HepG2 (cell line): Measurements from ENCODE around the gene PRM2. TPM values are rescaled to one million over a fixed set of nuclear protein-coding genes. Genes with fewer than 3 reads are reported as not detected.

Experiments
- ATAC-seq: fragments of 200-7000 bp; cut with Tn5 transposase; 3 replicates; pipeline ENCODE4 v1.9.1; 2020; ENCODE audit warnings: mild to moderate bottlenecking, moderate library complexity
- BruUV-seq: library from RNA; stranded (reverse); fragments of 400-500 nt; replicated peaks from 2 replicates; lab custom pipeline; 2021; lab: Mats Ljungman, UMichigan
- CTCF ChIA-PET: fragments of 300-600 bp; formaldehyde crosslinking; extraction: SDS; loops from one replicate; lab custom pipeline; 2021; ENCODE audit warnings: low total read pairs, inconsistent platforms, low intra/inter-chr PET ratio; lab: Yijun Ruan, JAX
- POLR2A ChIA-PET: fragments of 350-600 bp; sonication (Branson Sonifier 250); formaldehyde crosslinking; loops from one replicate; lab custom pipeline; 2020; ENCODE audit warnings: antibody characterized with exemption, inconsistent platforms; lab: Yijun Ruan, JAX
- DNase-seq: peaks from one replicate; pipeline ENCODE4 v3.0.0-alpha.2; 2015; ENCODE audit warnings: low spot score
- FAIRE-seq: peaks from 3 replicates; lab custom pipeline; 2011; peaks lifted over from hg19 to GRCh38; lab: Jason Lieb, UNC
- H2AFZ ChIP-seq: one replicate; pipeline ENCODE4 v1.6.1; 2011; ENCODE audit warnings: low read length, inconsistent platforms
- H3K27ac ChIP-seq: fragments of 300-600 bp; 3 replicates; pipeline ENCODE4 v1.8.0; 2011; ENCODE audit warnings: mixed run types, mild to moderate bottlenecking, mixed read lengths, low read length, inconsistent platforms; ENCODE audit not compliant: insufficient read depth; ENCODE audit errors: extremely low read length
- H3K27me3 ChIP-seq, 2 experiments: fragments of 200-600 bp in 1 of 2; 2 replicates in 1 of 2; 3 replicates in 1 of 2; pipeline versions ENCODE4 v1.6.0 to v1.8.0; 2011; ENCODE audit warnings: low read length in 2 of 2, mild to moderate bottlenecking in 2 of 2, moderate library complexity in 2 of 2, inconsistent platforms in 1 of 2; ENCODE audit not compliant: insufficient read depth in 2 of 2, control insufficient read depth in 1 of 2
- H3K36me3 ChIP-seq, 2 experiments: fragments of 200-600 bp in 1 of 2; replicated peaks in 1 of 2; 2 replicates in 1 of 2; 3 replicates in 1 of 2; pipeline versions ENCODE4 v1.5.1 to v1.8.0; 2011; ENCODE audit warnings: low read length in 2 of 2, inconsistent platforms in 1 of 2; ENCODE audit not compliant: insufficient read depth in 2 of 2, control insufficient read depth in 1 of 2
- H3K4me1 ChIP-seq: 2 replicates; pipeline ENCODE4 v1.5.1; 2012; ENCODE audit warnings: low read length, inconsistent platforms; ENCODE audit not compliant: insufficient read depth
- H3K4me2 ChIP-seq: 2 replicates; pipeline ENCODE4 v1.6.0; 2011; ENCODE audit warnings: low read depth, low read length, inconsistent platforms
- H3K4me3 ChIP-seq, 3 experiments: fragments of 200-600 bp in 1 of 3; sonication (generic), shearing (Covaris generic) in 1 of 3; replicated peaks in 1 of 3; 2 replicates each; pipeline ENCODE4 v1.5.1; 2011 to 2016; ENCODE audit warnings: low read length in 3 of 3, inconsistent platforms in 2 of 3, low read depth in 2 of 3, mild to moderate bottlenecking in 2 of 3, control low read depth in 1 of 3, mixed read lengths in 1 of 3; ENCODE audit not compliant: insufficient read depth in 1 of 3
- H3K79me2 ChIP-seq: one replicate; pipeline ENCODE4 v1.6.1; 2011; ENCODE audit warnings: low read length, inconsistent platforms; ENCODE audit not compliant: insufficient read depth
- H3K9ac ChIP-seq: 2 replicates; pipeline ENCODE4 v1.6.0; 2011; ENCODE audit warnings: mild to moderate bottlenecking, low read depth, low read length, inconsistent platforms; ENCODE audit not compliant: insufficient read depth
- H3K9me3 ChIP-seq: 2 replicates; pipeline ENCODE4 v1.5.1; 2012; ENCODE audit warnings: mild to moderate bottlenecking, low read length
- H4K20me1 ChIP-seq: 2 replicates; pipeline ENCODE4 v1.6.0; 2011; ENCODE audit warnings: inconsistent platforms, mild to moderate bottlenecking, low read length, moderate library complexity; ENCODE audit not compliant: insufficient read depth
- ADNP ChIP-seq: sonication (generic); formaldehyde crosslinking; IDR thresholded peaks from 2 replicates; pipeline ENCODE4 v1.4.0; 2020; ENCODE audit warnings: missing genetic modification reagents
- FOXA3 ChIP-seq: IDR thresholded peaks from 2 replicates; pipeline ENCODE4 v1.6.1; 2016; ENCODE audit warnings: missing genetic modification reagents, missing compliant biosample characterization
- GABPB1 ChIP-seq: IDR thresholded peaks from 2 replicates; pipeline ENCODE4 v1.6.1; 2016; ENCODE audit warnings: mild to moderate bottlenecking, missing genetic modification reagents, moderate library complexity, missing compliant biosample characterization
- GATA4 ChIP-seq: sonication (generic); IDR thresholded peaks from 2 replicates; pipeline ENCODE4 v1.6.1; 2016; ENCODE audit warnings: antibody characterized with exemption, low read depth, borderline replicate concordance
- HMGXB4 ChIP-seq, 2 experiments: sonication (generic) in 1 of 2; formaldehyde crosslinking in 1 of 2; IDR thresholded peaks; 2 replicates each; pipeline versions ENCODE4 v1.4.0 to v1.6.1; 2018 to 2020; ENCODE audit warnings: missing genetic modification reagents in 2 of 2, borderline replicate concordance in 1 of 2, low read depth in 1 of 2, mild to moderate bottlenecking in 1 of 2, missing biosample characterization in 1 of 2
- HNRNPH1 ChIP-seq: fragments of 200-400 bp; formaldehyde crosslinking; optimal IDR thresholded peaks from 2 replicates; pipeline ENCODE3; 2017; ENCODE audit warnings: mild to moderate bottlenecking, low read depth, low read length
- KMT2A ChIP-seq: sonication (generic); formaldehyde crosslinking; IDR thresholded peaks from 2 replicates; pipeline ENCODE4 v1.4.0; 2020; ENCODE audit warnings: missing genetic modification reagents
- MED1 ChIP-seq: sonication (generic); formaldehyde crosslinking; IDR thresholded peaks from 2 replicates; pipeline ENCODE4 v1.4.0; 2020; ENCODE audit warnings: missing genetic modification reagents
- NCOR1 ChIP-seq: fragments of 200-600 bp; sonication (generic); IDR thresholded peaks from 2 replicates; pipeline ENCODE4 v1.7.0; 2017; ENCODE audit warnings: antibody characterized with exemption, low read length, borderline replicate concordance
- NONO ChIP-seq, 2 experiments: fragments of 450-650 bp in 1 of 2; sonication (generic) in 1 of 2; formaldehyde crosslinking in 1 of 2; IDR thresholded peaks in 1 of 2; conservative IDR thresholded peaks in 1 of 2; 2 replicates each; pipeline versions ENCODE4 v1.6.1 to v1.8.0; 2017 to 2022; ENCODE audit warnings: mild to moderate bottlenecking in 1 of 2, missing genetic modification reagents in 1 of 2, moderate library complexity in 1 of 2
- NR3C1 ChIP-seq: sonication (generic); formaldehyde crosslinking; IDR thresholded peaks from 2 replicates; pipeline ENCODE4 v1.4.0; 2020; ENCODE audit warnings: missing genetic modification reagents
- PHF8 ChIP-seq: sonication (generic); formaldehyde crosslinking; IDR thresholded peaks from 2 replicates; pipeline ENCODE4 v1.5.0; 2020; ENCODE audit warnings: missing genetic modification reagents
- SMAD3 ChIP-seq: sonication (generic); formaldehyde crosslinking; IDR thresholded peaks from 2 replicates; pipeline ENCODE4 v1.4.0; 2020; ENCODE audit warnings: missing genetic modification reagents
- SP5 ChIP-seq: IDR thresholded peaks from 2 replicates; pipeline ENCODE4 v1.6.1; 2016; ENCODE audit warnings: low read depth, borderline replicate concordance
- SPEN ChIP-seq: sonication (generic); formaldehyde crosslinking; IDR thresholded peaks from 2 replicates; pipeline ENCODE4 v1.5.1; 2020; ENCODE audit warnings: low read depth, mild to moderate bottlenecking, missing genetic modification reagents
- TAF1 ChIP-seq: sonication (generic); formaldehyde crosslinking; IDR thresholded peaks from 2 replicates; pipeline ENCODE4 v1.4.0; 2020; ENCODE audit warnings: missing genetic modification reagents
- TEAD3 ChIP-seq: optimal IDR thresholded peaks from 2 replicates; pipeline ENCODE3; 2016; ENCODE audit warnings: borderline replicate concordance
- TP53 ChIP-seq: sonication (generic); formaldehyde crosslinking; conservative IDR thresholded peaks from 2 replicates; pipeline ENCODE4 v1.4.0; 2020; ENCODE audit warnings: missing genetic modification reagents
- ZNF121 ChIP-seq: sonication (generic); formaldehyde crosslinking; IDR thresholded peaks from 2 replicates; pipeline ENCODE4 v1.5.0; 2020; ENCODE audit warnings: mild to moderate bottlenecking, missing genetic modification reagents
- ZNF225 ChIP-seq: sonication (generic); formaldehyde crosslinking; IDR thresholded peaks from 2 replicates; pipeline ENCODE4 v1.4.0; 2020; ENCODE audit warnings: mild to moderate bottlenecking, missing genetic modification reagents
- ZNF264 ChIP-seq: sonication (generic); formaldehyde crosslinking; IDR thresholded peaks from 2 replicates; pipeline ENCODE4 v1.4.0; 2020; ENCODE audit warnings: missing genetic modification reagents
- ZNF354B ChIP-seq: sonication (generic); formaldehyde crosslinking; IDR thresholded peaks from 2 replicates; pipeline ENCODE4 v1.8.0; 2022; ENCODE audit warnings: mild to moderate bottlenecking, missing genetic modification reagents
- ZNF44 ChIP-seq: sonication (generic); formaldehyde crosslinking; IDR thresholded peaks from 2 replicates; pipeline ENCODE4 v1.5.1; 2020; ENCODE audit warnings: mild to moderate bottlenecking, missing genetic modification reagents
- WGBS: methylation state at CpG from one replicate; pipeline ENCODE4 v1.1.6; 2017; ENCODE audit warnings: low lambda C conversion rate; 5-methylcytosine and 5-hydroxymethylcytosine counted together
- in situ Hi-C: cut with HindIII; loops from 2 replicates; pipeline ENCODE4 v1.10.0; 2017; ENCODE audit warnings: low pct_unique_long_range_greater_than_20kb; ENCODE audit not compliant: extremely low pct_ligation_motif_present
- intact Hi-C: fragments of 100-400 bp; cut with micrococcal nuclease; formaldehyde crosslinking; loops from one replicate; pipeline ENCODE4 v1.10.0; 2022; ENCODE audit not compliant: unreplicated experiment
- polyA plus RNA-seq, 8 experiments: library from polyadenylated mRNA; depleted of rRNA in 3 of 8; stranded (reverse) in 7 of 8; unstranded in 1 of 8; fragments of >200 nt; fragmentation: Illumina TruSeq in 4 of 8; extraction: Trizol in 4 of 8; gene quantifications; 2 replicates each; pipeline versions ENCODE4 v1.2.1 to v1.2.3, GENCODE V29; 2011 to 2016; ENCODE audit warnings: low read depth in 4 of 8, missing spikeins in 1 of 8, mixed read lengths in 1 of 8; ENCODE audit not compliant: insufficient read depth in 1 of 8
- total RNA-seq, 5 experiments: library from RNA; depleted of rRNA; stranded (reverse); fragments of >200 nt; fragmentation: Illumina TruSeq; extraction: Trizol; gene quantifications; 2 replicates each; pipeline ENCODE4 v1.2.3, GENCODE V29; 2016; ENCODE audit warnings: low read depth in 1 of 5

Gene PRM2
- total and polyA plus RNA-seq, 2 of the 13 experiments (the other 11 are each of a cell fraction or from before 2014, with no cell fraction given): 0.54 TPM; not detected in 1

GRCh38 chr16:11235703-11235991 lies 40.6 kb downstream of the PRM2 start (continued):
- TF ChIP-seq HNRNPH1 (no peak), ZNF225 (CRISPR knock-in tag) (no peak), NONO (IDR thresholded peaks at IDR 0.05) (no peak), NONO (CRISPR knock-in tag; conservative IDR thresholded peaks at IDR 0.05) (no peak), PHF8 (CRISPR knock-in tag) (no peak), GABPB1 (CRISPR knock-in tag) (0 out of 2 replicates have a peak, but pooled peaks have one; percentile 12), NR3C1 (CRISPR knock-in tag) (no peak), ZNF44 (CRISPR knock-in tag) (no peak)

- intact Hi-C loops (no loop called here), in situ Hi-C loops (no loop called here)
- H3K4me2 ChIP-seq: peak overlapping the region; percentile 1; the same call in 1 of the 2 replicates
- ChIA-PET POLR2A (interaction anchor here (0.6 to 2.7 kb wide), 6 partner anchors 14 to 62 kb away, joined by 3 to 20 read pairs (median 4); partner anchors contain the start of gene SOCS1), CTCF (no interaction called here)
- no peak for DNase-seq
- H2AFZ ChIP-seq: no peak overlapping the region
- H3K4me1 ChIP-seq: peaks cover 33% of the 10 kb centered on the region
- 13% methylated on average over 13 of the region's 13 CpGs for WGBS
- no peak for FAIRE-seq
- no peaks in the 10 kb centered on the region for H3K36me3 ChIP-seq
- no peaks in the 10 kb centered on the region for H3K79me2 ChIP-seq
- peaks cover 1 to 21% of the 10 kb centered on the region in 2 experiments; a peak in 3 of 5 replicates for H3K27me3 ChIP-seq
- no TSS peak for BruUV-seq
- no peak overlapping the region for H3K4me3 ChIP-seq
- ATAC-seq: peak; percentile 43
- H3K9me3 ChIP-seq: no peaks in the 10 kb centered on the region
- H3K9ac ChIP-seq: no peak overlapping the region
- no peaks in the 10 kb centered on the region for H4K20me1 ChIP-seq
- H3K27ac ChIP-seq: no peak overlapping the region
- TF ChIP-seq TP53 (CRISPR knock-in tag): 0 out of 2 replicates have a peak, but pooled peaks have one; percentile 59
- TF ChIP-seq NCOR1: no peak
- no peak for TF ChIP-seq ZNF264 (CRISPR knock-in tag)
- peak; percentile 96 for TF ChIP-seq ZNF121 (CRISPR knock-in tag)
- TF ChIP-seq SMAD3 (CRISPR knock-in tag): 0 out of 2 replicates have a peak, but pooled peaks have one; percentile 17
- TF ChIP-seq ADNP (CRISPR knock-in tag): peak; percentile 49; the same call in 1 of the 2 replicates
- no peak for TF ChIP-seq GATA4
- 0 out of 2 replicates have a peak, but pooled peaks have one; percentile 28 for TF ChIP-seq ZNF354B (CRISPR knock-in tag)
- 0 out of 4 replicates have a peak, but pooled peaks of 1 of the 2 experiments have one; percentile 1 for TF ChIP-seq HMGXB4 (CRISPR knock-in tag; IDR thresholded peaks at IDR 0.05; ENCODE audit: borderline replicate concordance in 1 of 2, low read depth in 1 of 2)
- TF ChIP-seq TEAD3 (CRISPR knock-in tag): peak; percentile 19
- TF ChIP-seq TAF1 (CRISPR knock-in tag): no peak
- no peak for TF ChIP-seq SP5 (CRISPR knock-in tag)
- TF ChIP-seq FOXA3: 0 out of 2 replicates have a peak, but pooled peaks have one; percentile 22
- TF ChIP-seq MED1 (CRISPR knock-in tag): peak; percentile 50
- TF ChIP-seq KMT2A (CRISPR knock-in tag): no peak
- 0 out of 2 replicates have a peak, but pooled peaks have one; percentile 24 for TF ChIP-seq SPEN (CRISPR knock-in tag)
These were observed 41.2 kb downstream of the PRM2 start for GRCh38 chr16:11234884-11235702.
